Smooth muscle cell (in vitro differentiated cells): ENCODE data around the gene TFPI. TPM values are rescaled to one million over a fixed set of nuclear protein-coding genes. Genes with fewer than 3 reads are reported as not detected.
A peak's percentile ranks its signal among the peaks of the same experiment; 100 is the strongest.

Experiments used
- DNase-seq: peaks from one replicate; lab custom pipeline; 2025; ENCODE audit not compliant: unreplicated experiment; lab: John Stamatoyannopoulos, UW
- H2AFZ ChIP-seq: fragments of 200-600 bp; sonication (generic); 2 replicates; pipeline ENCODE4 v1.6.0; 2016; ENCODE audit warnings: antibody characterized with exemption, low read depth, mild to moderate bottlenecking
- H3F3A ChIP-seq: fragments of 200-600 bp; sonication (generic); 2 replicates; pipeline ENCODE4 v1.6.0; 2017; ENCODE audit warnings: antibody characterized with exemption, low read depth
- H3K27ac ChIP-seq: fragments of 200-600 bp; sonication (generic); 2 replicates; pipeline ENCODE4 v1.5.1; 2016; ENCODE audit warnings: low read depth, mild to moderate bottlenecking
- H3K27me3 ChIP-seq: fragments of 200-600 bp; sonication (generic); 2 replicates; pipeline ENCODE4 v1.6.1; 2016; ENCODE audit warnings: low read depth, mild to moderate bottlenecking
- H3K36me3 ChIP-seq: fragments of 200-600 bp; sonication (generic); 2 replicates; pipeline ENCODE4 v1.5.1; 2016; ENCODE audit warnings: low read depth
- H3K4me1 ChIP-seq: fragments of 200-600 bp; sonication (generic); 2 replicates; pipeline ENCODE4 v1.5.1; 2016; ENCODE audit warnings: low read depth
- H3K4me2 ChIP-seq: fragments of 200-600 bp; sonication (generic); 2 replicates; pipeline ENCODE4 v1.6.0; 2016; ENCODE audit warnings: mild to moderate bottlenecking
- H3K4me3 ChIP-seq: fragments of 200-600 bp; sonication (generic); 2 replicates; pipeline ENCODE4 v1.5.1; 2016; ENCODE audit warnings: mild to moderate bottlenecking
- H3K79me2 ChIP-seq: fragments of 200-600 bp; sonication (generic); 2 replicates; pipeline ENCODE4 v1.6.0; 2016; ENCODE audit warnings: low read depth, mild to moderate bottlenecking
- H3K9ac ChIP-seq: fragments of 200-600 bp; sonication (generic); 2 replicates; pipeline ENCODE4 v1.6.0; 2016; ENCODE audit warnings: low read depth
- H3K9me3 ChIP-seq: fragments of 200-600 bp; sonication (generic); replicated peaks from 2 replicates; pipeline ENCODE4 v1.5.1; 2016; ENCODE audit warnings: low read depth
- H4K20me1 ChIP-seq: fragments of 200-600 bp; sonication (generic); 2 replicates; pipeline ENCODE4 v1.6.0; 2016; ENCODE audit warnings: low read depth
- CTCF ChIP-seq: fragments of 200-600 bp; sonication (generic); IDR thresholded peaks from 2 replicates; pipeline ENCODE4 v1.5.1; 2017; ENCODE audit warnings: borderline replicate concordance, mild to moderate bottlenecking, antibody characterized with exemption; ENCODE audit not compliant: insufficient read depth, poor library complexity, severe bottlenecking
- WGBS: methylation state at CpG from one replicate; pipeline ENCODE4 v1.1.7; 2016; ENCODE audit warnings: low lambda C conversion rate; 5-methylcytosine and 5-hydroxymethylcytosine counted together
- polyA plus RNA-seq: library from polyadenylated mRNA; unstranded; fragments of >200 nt; fragmentation: Nextera tagmentation; extraction: Ambion mirVana; gene quantifications from 2 replicates; pipeline ENCODE4 v1.2.1, GENCODE V29; 2016
- total RNA-seq: library from RNA; depleted of rRNA; stranded (reverse); fragments of >200 nt; gene quantifications from 2 replicates; pipeline ENCODE4 v1.2.3, GENCODE V29; 2014

TFPI gene
- total and polyA plus RNA-seq, 2 experiments from 2014 or later: 169 to 194 TPM

DNA sequence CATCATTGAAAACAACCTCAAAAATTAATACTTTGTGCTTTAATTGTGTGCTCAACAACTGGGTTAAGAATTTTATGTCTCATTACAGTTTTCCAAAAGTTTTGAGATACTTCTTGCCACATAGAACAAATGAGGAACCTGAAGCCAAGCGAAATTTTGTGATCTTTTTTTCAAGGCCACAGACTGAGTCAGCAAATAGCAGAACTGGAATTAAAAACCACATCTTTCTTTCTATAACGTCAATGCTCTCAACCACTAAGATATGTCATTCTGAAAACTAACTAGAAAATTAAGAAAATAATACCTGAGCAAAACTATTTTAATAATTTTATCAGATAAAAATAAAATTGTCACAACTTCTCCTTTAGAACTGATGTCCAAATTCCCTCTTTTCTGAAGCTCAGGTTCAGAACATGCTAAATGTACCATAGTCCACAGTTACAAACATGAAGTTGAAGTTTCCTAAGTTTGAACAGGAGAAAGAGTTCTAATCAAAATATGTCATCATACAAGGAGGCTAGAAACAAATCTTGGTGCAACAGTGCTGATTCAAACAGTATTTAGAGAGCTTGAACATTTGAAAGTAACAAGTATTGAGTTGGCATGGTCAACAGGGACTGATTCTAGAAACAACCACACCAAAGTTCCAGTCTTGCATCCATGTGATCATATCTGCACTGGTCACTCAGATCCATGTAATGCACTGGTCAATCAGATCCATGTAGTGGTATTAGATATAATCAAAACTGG, 78.6 kb downstream of the TFPI start:
- no peaks in the 10 kb centered on the region for H3F3A ChIP-seq
- TF ChIP-seq CTCF: no peak
- no peaks in the 10 kb centered on the region for H4K20me1 ChIP-seq
- no peak overlapping the region for H2AFZ ChIP-seq
- H3K36me3 ChIP-seq: no peaks in the 10 kb centered on the region
- H3K4me3 ChIP-seq: no peak overlapping the region
- no peaks in the 10 kb centered on the region for H3K27me3 ChIP-seq
- 57% methylated on average over 2 of the region's 2 CpGs for WGBS
- H3K9me3 ChIP-seq: no peaks in the 10 kb centered on the region
- DNase-seq: no peak
- no peak overlapping the region for H3K4me2 ChIP-seq
- H3K27ac ChIP-seq: peak overlapping the region; percentile 47
- no peak overlapping the region for H3K9ac ChIP-seq
- no peaks in the 10 kb centered on the region for H3K4me1 ChIP-seq
- H3K79me2 ChIP-seq: no peaks in the 10 kb centered on the region

- Histone ChIP-seq H3K9me3 (no peaks in the 10 kb centered on the region), H3K79me2 (no peaks in the 10 kb centered on the region), H3K27ac (peak overlapping the region; percentile 11), H3K36me3 (no peaks in the 10 kb centered on the region), H2AFZ (no peak overlapping the region), H3K9ac (no peak overlapping the region), H3K4me2 (no peak overlapping the region), H3K27me3 (no peaks in the 10 kb centered on the region), H3K4me1 (no peaks in the 10 kb centered on the region), H3K4me3 (no peak overlapping the region), H4K20me1 (no peaks in the 10 kb centered on the region), H3F3A (no peaks in the 10 kb centered on the region)
- DNase-seq: no peak
- TF ChIP-seq CTCF: no peak
- WGBS: 83% methylated on average over 2 of the region's 2 CpGs
Observed at GRCh38 chr2:187470698-187471097, 83.5 kb downstream of the TFPI start.

GRCh38 chr2:187469538-187469937, 84.7 kb downstream of the TFPI start:
- no peak overlapping the region for H3K4me3 ChIP-seq
- no peaks in the 10 kb centered on the region for H3K9me3 ChIP-seq
- no peaks in the 10 kb centered on the region for H3F3A ChIP-seq
- H2AFZ ChIP-seq: no peak overlapping the region
- no peak overlapping the region for H3K27ac ChIP-seq
- H3K9ac ChIP-seq: no peak overlapping the region
- H4K20me1 ChIP-seq: no peaks in the 10 kb centered on the region
- no peaks in the 10 kb centered on the region for H3K4me1 ChIP-seq
- H3K36me3 ChIP-seq: no peaks in the 10 kb centered on the region
- no peak overlapping the region for H3K4me2 ChIP-seq
- H3K79me2 ChIP-seq: no peaks in the 10 kb centered on the region
- no peak for DNase-seq
- no peaks in the 10 kb centered on the region for H3K27me3 ChIP-seq
- no peak for TF ChIP-seq CTCF

DNA sequence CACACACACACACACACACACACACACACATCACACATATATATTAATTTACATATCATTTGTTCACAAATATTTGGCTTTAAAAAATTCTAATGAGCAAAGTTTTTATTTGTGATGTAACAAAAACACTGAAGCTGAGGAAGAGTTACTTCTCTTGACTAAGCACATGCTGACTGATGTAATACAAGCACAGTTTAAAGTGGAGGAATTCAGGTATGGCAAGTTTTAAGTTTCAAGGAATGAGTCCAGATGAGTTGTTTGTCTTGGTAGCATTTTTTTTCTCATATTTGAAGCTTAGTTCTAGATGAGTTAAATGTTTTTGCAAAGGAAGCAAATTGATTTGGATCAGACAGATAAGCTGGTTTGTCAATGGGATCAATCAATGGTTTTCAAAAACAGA, 86.0 kb downstream of the TFPI start:
- no peaks in the 10 kb centered on the region for H3K27me3 ChIP-seq

More for the DNA sequence above, 86.0 kb downstream of the TFPI start:
- H3K79me2 ChIP-seq: no peaks in the 10 kb centered on the region
- no peaks in the 10 kb centered on the region for H3F3A ChIP-seq
- H4K20me1 ChIP-seq: no peaks in the 10 kb centered on the region
- no peak overlapping the region for H3K9ac ChIP-seq
- H3K4me1 ChIP-seq: no peaks in the 10 kb centered on the region
- H3K9me3 ChIP-seq: no peaks in the 10 kb centered on the region
- no peak overlapping the region for H2AFZ ChIP-seq
- peak overlapping the region; percentile 48 for H3K27ac ChIP-seq
- TF ChIP-seq CTCF: no peak
- no peak for DNase-seq
- no peaks in the 10 kb centered on the region for H3K36me3 ChIP-seq
- no peak overlapping the region for H3K4me2 ChIP-seq
- H3K4me3 ChIP-seq: no peak overlapping the region
